Testis (tissue), 2 donors: ENCODE results near the gene EMC6.

Source experiments
- CTCF ChIP-seq, 3 experiments: fragments of 450-650 bp in 2 of 3; fragments of 200-600 bp in 1 of 3; sonication (generic) in 1 of 3; IDR thresholded peaks; one replicate each; pipeline ENCODE4 v1.5.1; 2016 to 2019; ENCODE audit warnings: antibody characterized with exemption in 3 of 3, mild to moderate bottlenecking in 2 of 3, moderate library complexity in 1 of 3
- POLR2A ChIP-seq: fragments of 450-650 bp; IDR thresholded peaks from one replicate; pipeline ENCODE4 v1.6.1; 2017; ENCODE audit warnings: antibody characterized with exemption, mild to moderate bottlenecking, moderate library complexity

GRCh38 chr17:3683054-3683511, 14.5 kb downstream of the EMC6 start:
- TF ChIP-seq CTCF (IDR thresholded peaks at IDR 0.05) (peak; percentile 57 to 87 (median 65)), POLR2A (no peak)
